Measurements from ENCODE around the gene MED17.

- TF ChIP-seq, protein P1, sequence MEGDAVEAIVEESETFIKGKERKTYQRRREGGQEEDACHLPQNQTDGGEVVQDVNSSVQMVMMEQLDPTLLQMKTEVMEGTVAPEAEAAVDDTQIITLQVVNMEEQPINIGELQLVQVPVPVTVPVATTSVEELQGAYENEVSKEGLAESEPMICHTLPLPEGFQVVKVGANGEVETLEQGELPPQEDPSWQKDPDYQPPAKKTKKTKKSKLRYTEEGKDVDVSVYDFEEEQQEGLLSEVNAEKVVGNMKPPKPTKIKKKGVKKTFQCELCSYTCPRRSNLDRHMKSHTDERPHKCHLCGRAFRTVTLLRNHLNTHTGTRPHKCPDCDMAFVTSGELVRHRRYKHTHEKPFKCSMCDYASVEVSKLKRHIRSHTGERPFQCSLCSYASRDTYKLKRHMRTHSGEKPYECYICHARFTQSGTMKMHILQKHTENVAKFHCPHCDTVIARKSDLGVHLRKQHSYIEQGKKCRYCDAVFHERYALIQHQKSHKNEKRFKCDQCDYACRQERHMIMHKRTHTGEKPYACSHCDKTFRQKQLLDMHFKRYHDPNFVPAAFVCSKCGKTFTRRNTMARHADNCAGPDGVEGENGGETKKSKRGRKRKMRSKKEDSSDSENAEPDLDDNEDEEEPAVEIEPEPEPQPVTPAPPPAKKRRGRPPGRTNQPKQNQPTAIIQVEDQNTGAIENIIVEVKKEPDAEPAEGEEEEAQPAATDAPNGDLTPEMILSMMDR (conservative IDR thresholded peaks at IDR 0.05; ENCODE audit: low read length), result no peak
- no peak for TF ChIP-seq EZH2phosphoT487 (IDR thresholded peaks at IDR 0.05; ENCODE audit: borderline replicate concordance, low read depth, low read length)
Measured at GRCh38 chr11:93840180-93840579, 56.1 kb downstream of the MED17 start.
